ENCODE measurements around the gene FAM222A.

Gene FAM222A

GRCh38 chr12:109680264-109681005 is 33.2 kb upstream of the FAM222A start:
- TF ChIP-seq ZNF565 (CRISPR knock-in tag; conservative IDR thresholded peaks at IDR 0.05; ENCODE audit: low read depth) (no peak), ESRRG (CRISPR knock-in tag; IDR thresholded peaks at IDR 0.05) (no peak)
- no peak for ATAC-seq

- TF ChIP-seq OSR1 (CRISPR knock-in tag; IDR thresholded peaks at IDR 0.05) (no peak), POU6F1 (CRISPR knock-in tag; IDR thresholded peaks at IDR 0.05; ENCODE audit: borderline replicate concordance, low read depth) (no peak), CSRNP3 (CRISPR knock-in tag; IDR thresholded peaks at IDR 0.05) (no peak), ISL1 (CRISPR knock-in tag; IDR thresholded peaks at IDR 0.05) (no peak), TSHZ2 (CRISPR knock-in tag; IDR thresholded peaks at IDR 0.05) (no peak), ZNF8 (CRISPR knock-in tag; IDR thresholded peaks at IDR 0.05) (no peak), TCF4 (CRISPR knock-in tag; IDR thresholded peaks at IDR 0.05; ENCODE audit: borderline replicate concordance) (no peak), BACH2 (CRISPR knock-in tag; IDR thresholded peaks at IDR 0.05; ENCODE audit: borderline replicate concordance) (no peak), ZFP30 (CRISPR knock-in tag; IDR thresholded peaks at IDR 0.05) (no peak), ZC3H10 (CRISPR knock-in tag; IDR thresholded peaks at IDR 0.05) (no peak), ZNF70 (CRISPR knock-in tag; IDR thresholded peaks at IDR 0.05) (no peak), RARB (CRISPR knock-in tag; IDR thresholded peaks at IDR 0.05) (no peak)
- ATAC-seq: no peak
These were observed 31.5 kb upstream of the FAM222A start for GRCh38 chr12:109681986-109682707.

- ATAC-seq: no peak
- TF ChIP-seq ZFP30 (CRISPR knock-in tag; IDR thresholded peaks at IDR 0.05) (no peak), BACH2 (CRISPR knock-in tag; IDR thresholded peaks at IDR 0.05; ENCODE audit: borderline replicate concordance) (no peak), CSDC2 (CRISPR knock-in tag; IDR thresholded peaks at IDR 0.05) (no peak), GLIS3 (CRISPR knock-in tag; IDR thresholded peaks at IDR 0.05) (no peak), ZNF565 (CRISPR knock-in tag; conservative IDR thresholded peaks at IDR 0.05; ENCODE audit: low read depth) (no peak), POU6F1 (CRISPR knock-in tag; IDR thresholded peaks at IDR 0.05; ENCODE audit: borderline replicate concordance, low read depth) (no peak), ARNTL (CRISPR knock-in tag; IDR thresholded peaks at IDR 0.05; ENCODE audit: borderline replicate concordance, low read depth) (no peak), ZNF70 (CRISPR knock-in tag; IDR thresholded peaks at IDR 0.05) (no peak), TOX (CRISPR knock-in tag; IDR thresholded peaks at IDR 0.05; ENCODE audit: borderline replicate concordance) (no peak), ISL1 (CRISPR knock-in tag; IDR thresholded peaks at IDR 0.05) (no peak), RARB (CRISPR knock-in tag; IDR thresholded peaks at IDR 0.05) (no peak), PPARA (CRISPR knock-in tag; IDR thresholded peaks at IDR 0.05; ENCODE audit: borderline replicate concordance) (no peak), ZNF8 (CRISPR knock-in tag; IDR thresholded peaks at IDR 0.05) (no peak), ESRRG (CRISPR knock-in tag; IDR thresholded peaks at IDR 0.05) (no peak), CREB5 (CRISPR knock-in tag; IDR thresholded peaks at IDR 0.05; ENCODE audit: low read depth) (no peak)
These were observed 30.9 kb upstream of the FAM222A start for GRCh38 chr12:109682708-109683060.

Data from SK-N-SH treated with all-trans-retinoic acid at 6 μM for 48 hours (cell line).